ENCODE results near the gene MRC1. TPM values are rescaled to one million over a fixed set of nuclear protein-coding genes. Genes with fewer than 3 reads are reported as not detected.

MRC1 gene
- total and polyA plus RNA-seq, 3 donors from 2014 or later, result 17.3 to 29.5 (median 20.4) TPM

GRCh38 chr10:17854044-17854652 lies 45.0 kb downstream of the MRC1 start:
- DNase-seq, result no peak
- Histone ChIP-seq H3K27me3 (no peaks in the 10 kb centered on the region), H3K36me3 (ENCODE audit: low read depth, missing control alignments) (no peaks in the 10 kb centered on the region), H3K4me3 (no peak overlapping the region), H3K27ac (no peak overlapping the region), H3K9me3 (no peaks in the 10 kb centered on the region), H3K4me1 (no peaks in the 10 kb centered on the region)
- 95 to 98% methylated on average over 7 of the region's 7 CpGs for WGBS, 2 donors
- TF ChIP-seq POLR2A (IDR thresholded peaks at IDR 0.05), result no peak
- TF ChIP-seq CTCF (IDR thresholded peaks at IDR 0.05), result no peak
- intact Hi-C loops (cut with DNase I; ENCODE audit: low total_unique reads), result no loop called here

GRCh38 chr10:17857040-17857439 lies 47.9 kb downstream of the MRC1 start:
- WGBS, 2 donors, result 70 to 77% methylated on average over 3 of the region's 3 CpGs

GRCh38 chr10:17859492-17860156 lies 50.5 kb downstream of the MRC1 start:
- DNase-seq, result no peak
- H3K4me1 ChIP-seq, result no peaks in the 10 kb centered on the region
- H3K36me3 ChIP-seq (ENCODE audit: low read depth, missing control alignments), result no peaks in the 10 kb centered on the region
- TF ChIP-seq POLR2A (IDR thresholded peaks at IDR 0.05) (no peak), CTCF (IDR thresholded peaks at IDR 0.05) (no peak)
- intact Hi-C loops (cut with DNase I; ENCODE audit: low total_unique reads), result no loop called here
- H3K9me3 ChIP-seq, result no peaks in the 10 kb centered on the region
- H3K27me3 ChIP-seq, result no peaks in the 10 kb centered on the region
- 89 to 90% methylated on average over 8 of the region's 8 CpGs for WGBS, 2 donors
- no peak overlapping the region for H3K4me3 ChIP-seq
- H3K27ac ChIP-seq, result no peak overlapping the region

More at GRCh38 chr10:17857040-17857439, 47.9 kb downstream of the MRC1 start:
- Histone ChIP-seq H3K36me3 (ENCODE audit: low read depth, missing control alignments) (no peaks in the 10 kb centered on the region), H3K4me1 (no peaks in the 10 kb centered on the region), H3K9me3 (no peaks in the 10 kb centered on the region), H3K4me3 (no peak overlapping the region), H3K27me3 (no peaks in the 10 kb centered on the region), H3K27ac (no peak overlapping the region)
- DNase-seq, result no peak
- TF ChIP-seq CTCF (IDR thresholded peaks at IDR 0.05) (no peak), POLR2A (IDR thresholded peaks at IDR 0.05) (no peak)
- intact Hi-C loops (cut with DNase I; ENCODE audit: low total_unique reads), result no loop called here

- 85 to 88% methylated on average over 5 of the region's 5 CpGs for whole genome bisulfite sequencing, 2 donors
- DNase-seq, result no peak
- H3K9me3 ChIP-seq, result no peaks in the 10 kb centered on the region
- H3K4me1 ChIP-seq, result no peaks in the 10 kb centered on the region
- H3K27ac ChIP-seq, result no peak overlapping the region
- no peak overlapping the region for H3K4me3 ChIP-seq
- no peaks in the 10 kb centered on the region for H3K36me3 ChIP-seq (ENCODE audit: low read depth, missing control alignments)
- no peak for TF ChIP-seq POLR2A (IDR thresholded peaks at IDR 0.05)
- TF ChIP-seq CTCF (IDR thresholded peaks at IDR 0.05), result no peak
- H3K27me3 ChIP-seq, result no peaks in the 10 kb centered on the region
- intact Hi-C loops (cut with DNase I; ENCODE audit: low total_unique reads), result no loop called here
These were observed 52.6 kb downstream of the MRC1 start for GRCh38 chr10:17861760-17862159.

GRCh38 chr10:17865351-17865750 lies 56.2 kb downstream of the MRC1 start:
- intact Hi-C loops (cut with DNase I; ENCODE audit: low total_unique reads), result no loop called here
- TF ChIP-seq POLR2A (IDR thresholded peaks at IDR 0.05), result no peak
- TF ChIP-seq CTCF (IDR thresholded peaks at IDR 0.05), result no peak
- Histone ChIP-seq H3K9me3 (no peaks in the 10 kb centered on the region), H3K27ac (no peak overlapping the region), H3K4me1 (no peaks in the 10 kb centered on the region), H3K4me3 (no peak overlapping the region), H3K36me3 (ENCODE audit: low read depth, missing control alignments) (no peaks in the 10 kb centered on the region), H3K27me3 (no peaks in the 10 kb centered on the region)
- 79 to 87% methylated on average over 3 of the region's 3 CpGs for WGBS, 2 donors
- no peak for DNase-seq

All from testis (tissue), 3 donors.